Measurements from ENCODE around the gene DIP2A. TPM values are rescaled to one million over a fixed set of nuclear protein-coding genes. Genes with fewer than 3 reads are reported as not detected.

Gene DIP2A
- total and polyA plus RNA-seq, 2 of the 13 experiments (the other 11 are each of a cell fraction or from before 2014, with no cell fraction given) = 18.5 to 37.6 TPM

DNA sequence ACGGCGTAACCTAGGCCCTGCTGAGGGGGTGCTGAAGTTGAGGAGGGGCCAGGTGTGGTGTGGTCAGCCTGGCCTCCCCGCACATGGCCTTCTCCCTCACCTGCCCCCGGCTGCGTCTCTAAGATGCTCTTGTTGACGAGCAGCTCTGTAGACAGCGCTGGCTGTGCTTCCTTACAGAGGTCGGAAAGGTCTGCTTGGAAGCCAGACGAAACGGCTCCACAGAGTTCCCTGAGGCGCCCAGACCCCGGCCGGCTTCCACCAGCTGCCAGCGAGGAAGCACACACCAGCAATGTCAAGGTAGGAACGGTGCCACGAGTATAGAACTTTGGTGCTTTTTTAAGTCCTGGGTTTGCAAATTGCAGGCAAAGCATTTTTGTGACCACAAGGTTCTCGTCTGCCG is 18.8 kb upstream of the DIP2A start:
- 91% methylated on average over 17 of the region's 18 CpGs for WGBS (ENCODE audit: low lambda C conversion rate)
- POLR2A ChIA-PET = no interaction called here
- BruUV-seq (replicated peaks) = no TSS peak
- Histone ChIP-seq H3K4me2 (ENCODE audit: low read depth, low read length) (no peak overlapping the region), H2AFZ (ENCODE audit: low read length) (no peak overlapping the region), H3K36me3 (replicated peaks in 1 of 2; ENCODE audit: control insufficient read depth in 1 of 2, insufficient read depth in 2 of 2, low read length in 2 of 2) (peaks cover 14 to 66% of the 10 kb centered on the region in 2 experiments), H4K20me1 (ENCODE audit: insufficient read depth, low read length) (no peaks in the 10 kb centered on the region), H3K79me2 (ENCODE audit: insufficient read depth, low read length) (no peaks in the 10 kb centered on the region), H3K27ac (ENCODE audit: extremely low read length, insufficient read depth, low read length) (no peak overlapping the region), H3K27me3 (ENCODE audit: control insufficient read depth in 1 of 2, insufficient read depth in 2 of 2, low read length in 2 of 2) (no peaks in the 10 kb centered on the region), H3K4me1 (ENCODE audit: insufficient read depth, low read length) (no peaks in the 10 kb centered on the region), H3K9ac (ENCODE audit: insufficient read depth, low read depth, low read length) (no peak overlapping the region), H3K4me3 (replicated peaks in 1 of 3; ENCODE audit: insufficient read depth in 1 of 3, low read depth in 2 of 3, low read length in 3 of 3) (no peak overlapping the region), H3K9me3 (ENCODE audit: low read length) (no peaks in the 10 kb centered on the region)
- TF ChIP-seq ZNF552 (CRISPR knock-in tag; IDR thresholded peaks at IDR 0.05; ENCODE audit: borderline replicate concordance) = no peak
- TF ChIP-seq SUZ12 (IDR thresholded peaks at IDR 0.05; ENCODE audit: low read depth, low read length) = no peak
- TF ChIP-seq E2F5 (CRISPR knock-in tag; conservative IDR thresholded peaks at IDR 0.05) = no peak
- ATAC-seq (no peak), FAIRE-seq (no peak), DNase-seq (ENCODE audit: low spot score) (no peak)
- CTCF ChIA-PET (ENCODE audit: low intra/inter-chr PET ratio, low total read pairs) = no interaction called here
- in situ Hi-C loops (cut with HindIII; ENCODE audit: extremely low pct_ligation_motif_present, low pct_unique_long_range_greater_than_20kb) (no loop called here), intact Hi-C loops (cut with micrococcal nuclease; ENCODE audit: unreplicated experiment) (no loop called here)

DNA sequence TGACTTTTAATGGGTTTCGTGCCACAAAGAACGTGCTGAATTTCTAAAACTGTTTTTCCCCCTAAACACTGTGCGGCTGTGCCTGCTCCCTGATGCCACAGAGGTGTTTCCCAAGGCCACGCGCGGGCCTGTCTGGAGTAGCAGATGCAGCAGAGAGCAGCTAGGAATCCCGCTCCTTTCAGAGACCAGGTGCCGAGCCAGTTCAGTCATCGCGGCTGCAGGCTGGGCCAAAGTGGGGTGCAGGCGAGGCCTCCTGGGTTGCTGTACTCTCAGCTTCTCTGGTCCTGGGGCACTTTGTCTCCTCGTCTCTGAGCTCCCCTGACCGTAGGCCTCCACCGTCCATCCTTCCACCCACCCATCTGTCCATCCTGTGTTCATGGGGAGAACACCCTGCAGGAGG is 17.4 kb upstream of the DIP2A start:
- WGBS (ENCODE audit: low lambda C conversion rate) = 98% methylated on average over 13 of the region's 14 CpGs
- no peak for TF ChIP-seq RARG (CRISPR knock-in tag; IDR thresholded peaks at IDR 0.05; ENCODE audit: low read depth)
- TF ChIP-seq HIVEP1 (CRISPR knock-in tag; IDR thresholded peaks at IDR 0.05) = no peak
- TF ChIP-seq ZNF710 (CRISPR knock-in tag; IDR thresholded peaks at IDR 0.05; ENCODE audit: borderline replicate concordance) = no peak
- TF ChIP-seq HES4 (CRISPR knock-in tag; IDR thresholded peaks at IDR 0.05; ENCODE audit: borderline replicate concordance) = no peak
- TF ChIP-seq ZKSCAN5 (CRISPR knock-in tag; IDR thresholded peaks at IDR 0.05) = no peak
- no peak for TF ChIP-seq PAWR (CRISPR knock-in tag; IDR thresholded peaks at IDR 0.05; ENCODE audit: borderline replicate concordance)
- no peak for TF ChIP-seq ZNF414 (CRISPR knock-in tag; IDR thresholded peaks at IDR 0.05)
- no peak for TF ChIP-seq SP5 (CRISPR knock-in tag; IDR thresholded peaks at IDR 0.05; ENCODE audit: borderline replicate concordance, low read depth)
- no peak for TF ChIP-seq ZNF749 (CRISPR knock-in tag; IDR thresholded peaks at IDR 0.05; ENCODE audit: borderline replicate concordance)
- TF ChIP-seq, protein P1, sequence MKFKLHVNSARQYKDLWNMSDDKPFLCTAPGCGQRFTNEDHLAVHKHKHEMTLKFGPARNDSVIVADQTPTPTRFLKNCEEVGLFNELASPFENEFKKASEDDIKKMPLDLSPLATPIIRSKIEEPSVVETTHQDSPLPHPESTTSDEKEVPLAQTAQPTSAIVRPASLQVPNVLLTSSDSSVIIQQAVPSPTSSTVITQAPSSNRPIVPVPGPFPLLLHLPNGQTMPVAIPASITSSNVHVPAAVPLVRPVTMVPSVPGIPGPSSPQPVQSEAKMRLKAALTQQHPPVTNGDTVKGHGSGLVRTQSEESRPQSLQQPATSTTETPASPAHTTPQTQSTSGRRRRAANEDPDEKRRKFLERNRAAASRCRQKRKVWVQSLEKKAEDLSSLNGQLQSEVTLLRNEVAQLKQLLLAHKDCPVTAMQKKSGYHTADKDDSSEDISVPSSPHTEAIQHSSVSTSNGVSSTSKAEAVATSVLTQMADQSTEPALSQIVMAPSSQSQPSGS (CRISPR knock-in tag; IDR thresholded peaks at IDR 0.05) = no peak
- no peak for TF ChIP-seq ZFP36L1 (CRISPR knock-in tag; IDR thresholded peaks at IDR 0.05)
- TF ChIP-seq ZNF501 (CRISPR knock-in tag; IDR thresholded peaks at IDR 0.05) = no peak

More for the DNA sequence above, 17.4 kb upstream of the DIP2A start:
- Histone ChIP-seq H3K4me1 (ENCODE audit: insufficient read depth, low read length) (no peaks in the 10 kb centered on the region), H3K79me2 (ENCODE audit: insufficient read depth, low read length) (no peaks in the 10 kb centered on the region), H3K9ac (ENCODE audit: insufficient read depth, low read depth, low read length) (no peak overlapping the region), H2AFZ (ENCODE audit: low read length) (no peak overlapping the region), H3K4me3 (replicated peaks in 1 of 3; ENCODE audit: insufficient read depth in 1 of 3, low read depth in 2 of 3, low read length in 3 of 3) (no peak overlapping the region), H3K9me3 (ENCODE audit: low read length) (no peaks in the 10 kb centered on the region), H4K20me1 (ENCODE audit: insufficient read depth, low read length) (no peaks in the 10 kb centered on the region), H3K27me3 (ENCODE audit: control insufficient read depth in 1 of 2, insufficient read depth in 2 of 2, low read length in 2 of 2) (no peaks in the 10 kb centered on the region), H3K4me2 (ENCODE audit: low read depth, low read length) (no peak overlapping the region), H3K27ac (ENCODE audit: extremely low read length, insufficient read depth, low read length) (no peak overlapping the region), H3K36me3 (replicated peaks in 1 of 2; ENCODE audit: control insufficient read depth in 1 of 2, insufficient read depth in 2 of 2, low read length in 2 of 2) (peaks cover 12 to 63% of the 10 kb centered on the region in 2 experiments)
- intact Hi-C loops (cut with micrococcal nuclease; ENCODE audit: unreplicated experiment) (no loop called here), in situ Hi-C loops (cut with HindIII; ENCODE audit: extremely low pct_ligation_motif_present, low pct_unique_long_range_greater_than_20kb) (no loop called here)
- no peak for FAIRE-seq
- no TSS peak for BruUV-seq (replicated peaks)
- no peak for DNase-seq (ENCODE audit: low spot score)
- POLR2A ChIA-PET = no interaction called here
- no peak for ATAC-seq
- CTCF ChIA-PET (ENCODE audit: low intra/inter-chr PET ratio, low total read pairs) = no interaction called here

Measured in HepG2 (cell line).